Stomach (tissue), 9 donors: ENCODE results near the gene ZNF587. TPM values are rescaled to one million over a fixed set of nuclear protein-coding genes. Genes with fewer than 3 reads are reported as not detected.
"Not testable (repeated sequence)": the region's sequence is repeated elsewhere in the genome, so short reads cannot be mapped to it uniquely, and the experiment has no call there.

Source experiments
- DNase-seq, 2 donors: peaks; one replicate each; pipeline versions ENCODE4 v3.0.0 to v3.0.0-alpha.2; 2013 to 2019
- H3K27ac ChIP-seq, 5 donors: fragments of 200-600 bp in 4 of 5; sonication (generic) in 4 of 5; one replicate each; pipeline ENCODE4 v1.5.1; 2013 to 2019; ENCODE audit warnings: mild to moderate bottlenecking in 1 of 5, moderate library complexity in 1 of 5
- H3K27me3 ChIP-seq, 3 donors: fragments of 200-600 bp; sonication (generic); one replicate each; pipeline ENCODE4 v1.5.1; 2017 to 2019; ENCODE audit warnings: mixed run types in 1 of 3
- H3K36me3 ChIP-seq, 4 donors: fragments of 200-600 bp; sonication (generic); 1 replicate in 3 of 4; 2 replicates in 1 of 4; pipeline ENCODE4 v1.5.1; 2016 to 2019
- H3K4me1 ChIP-seq, 4 donors: fragments of 200-600 bp; sonication (generic); one replicate each; pipeline ENCODE4 v1.5.1; 2016 to 2019
- H3K4me3 ChIP-seq, 4 donors: fragments of 200-600 bp; sonication (generic) in 3 of 4; one replicate each; pipeline ENCODE4 v1.5.1; 2016 to 2019; ENCODE audit warnings: mild to moderate bottlenecking in 1 of 4
- H3K9me3 ChIP-seq, 4 donors: fragments of 200-600 bp; sonication (generic); one replicate each; pipeline ENCODE4 v1.5.1; 2016 to 2019
- CTCF ChIP-seq, 7 experiments: fragments of 450-650 bp in 4 of 7; fragments of 200-600 bp in 3 of 7; sonication (generic) in 3 of 7; IDR thresholded peaks; one replicate each; pipeline ENCODE4 v1.5.1; 2016 to 2019; ENCODE audit warnings: antibody characterized with exemption in 7 of 7, control low read depth in 2 of 7, mild to moderate bottlenecking in 1 of 7
- EP300 ChIP-seq: sonication (generic); formaldehyde crosslinking; IDR thresholded peaks from one replicate; pipeline ENCODE4 v1.6.1; 2017; ENCODE audit warnings: antibody characterized with exemption
- POLR2A ChIP-seq, 4 donors: fragments of 450-650 bp; IDR thresholded peaks; one replicate each; pipeline ENCODE4 v1.6.1; 2016; ENCODE audit warnings: antibody characterized with exemption in 4 of 4, control low read depth in 2 of 4, mild to moderate bottlenecking in 1 of 4, moderate library complexity in 1 of 4
- POLR2AphosphoS5 ChIP-seq, 3 donors: sonication (generic); formaldehyde crosslinking; IDR thresholded peaks; one replicate each; pipeline ENCODE4 v1.6.1; 2016; ENCODE audit warnings: antibody characterized with exemption in 3 of 3
- WGBS, 5 donors: extraction: QIAGEN DNeasy Blood & Tissue Kit in 3 of 5; methylation state at CpG; one replicate each; pipeline versions ENCODE4 v1.1.5 to v1.1.7; 2013 to 2018; 5-methylcytosine and 5-hydroxymethylcytosine counted together
- intact Hi-C: fragments of 100-400 bp; cut with DNase I; formaldehyde crosslinking; loops from one replicate; pipeline ENCODE4 v1.15.1; 2023; ENCODE audit warnings: low total_unique reads
- polyA plus RNA-seq, 3 donors: library from polyadenylated mRNA; stranded (reverse); fragments of 200-250 nt; gene quantifications; one replicate each; pipeline ENCODE4 v1.2.3, GENCODE V29; 2013
- total RNA-seq, 5 donors: library from RNA; depleted of rRNA; stranded (reverse); fragments of >200 nt; gene quantifications; one replicate each; pipeline versions ENCODE4 v1.1.0 to v1.2.3, GENCODE V29; 2014 to 2016
- donor health status: healthy with polysubstance abuse.
- donor health status: Bipolar disorder and iron deficiency.
- donor health status: healthy.

Gene ZNF587
- total and polyA plus RNA-seq, 8 donors, result 2.7 to 52.7 (median 22.1) TPM

- Histone ChIP-seq H3K4me3 (no peak overlapping the region), H3K27ac (no peak overlapping the region), H3K27me3 (no peaks in the 10 kb centered on the region), H3K9me3 (peaks cover 69 to 99% (median 92%) of the 10 kb centered on the region in 4 donors), H3K36me3 (peaks cover 50 to 62% (median 58%) of the 10 kb centered on the region in 4 donors), H3K4me1 (no peaks in the 10 kb centered on the region)
- no peak for DNase-seq
- no peak for TF ChIP-seq CTCF (IDR thresholded peaks at IDR 0.05)
- no peak for TF ChIP-seq EP300
- no peak for TF ChIP-seq POLR2A (IDR thresholded peaks at IDR 0.05)
- no peak for TF ChIP-seq POLR2AphosphoS5 (IDR thresholded peaks at IDR 0.05)
- 95 to 97% (median 96%) methylated on average over 7 of the region's 7 CpGs for WGBS, 5 donors
- intact Hi-C loops, result no loop called here
Measured at GRCh38 chr19:57867868-57868492, 18.3 kb downstream of the ZNF587 start.

GRCh38 chr19:57869655-57870054 is 20.0 kb downstream of the ZNF587 start:
- 92 to 99% (median 96%) methylated on average over 5 to 6 of the region's 6 CpGs for WGBS, 5 donors
- H3K9me3 ChIP-seq, result peaks cover 81 to 100% (median 94%) of the 10 kb centered on the region in 4 donors
- H3K27me3 ChIP-seq, H3K27ac ChIP-seq, H3K4me3 ChIP-seq, DNase-seq, H3K4me1 ChIP-seq, intact Hi-C loops: not testable (repeated sequence)
- H3K36me3 ChIP-seq, result peaks cover 41 to 60% (median 50%) of the 10 kb centered on the region in 4 donors

- intact Hi-C loops, result no loop called here
- H3K4me1 ChIP-seq, result no peaks in the 10 kb centered on the region
- no peak overlapping the region for H3K27ac ChIP-seq
- TF ChIP-seq EP300 (no peak), POLR2AphosphoS5 (IDR thresholded peaks at IDR 0.05) (no peak), CTCF (IDR thresholded peaks at IDR 0.05) (no peak), POLR2A (IDR thresholded peaks at IDR 0.05) (no peak)
- WGBS, 5 donors, result 90 to 98% (median 92%) methylated on average over 2 of the region's 2 CpGs
- H3K36me3 ChIP-seq, result peaks cover 36 to 57% (median 45%) of the 10 kb centered on the region in 4 donors
- DNase-seq, result no peak
- no peak overlapping the region for H3K4me3 ChIP-seq
- H3K9me3 ChIP-seq, result peaks cover 82 to 98% (median 92%) of the 10 kb centered on the region in 4 donors
- no peaks in the 10 kb centered on the region for H3K27me3 ChIP-seq
Measured at GRCh38 chr19:57870225-57870624, 20.6 kb downstream of the ZNF587 start.

- Histone ChIP-seq H3K4me3 (no peak overlapping the region), H3K4me1 (no peaks in the 10 kb centered on the region), H3K27ac (no peak overlapping the region), H3K9me3 (peaks cover 82 to 98% (median 89%) of the 10 kb centered on the region in 4 donors), H3K36me3 (peaks cover 21 to 57% (median 35%) of the 10 kb centered on the region in 4 donors), H3K27me3 (no peaks in the 10 kb centered on the region)
- TF ChIP-seq CTCF (IDR thresholded peaks at IDR 0.05) (no peak), POLR2A (IDR thresholded peaks at IDR 0.05) (no peak), POLR2AphosphoS5 (IDR thresholded peaks at IDR 0.05) (no peak), EP300 (no peak)
- intact Hi-C loops, result no loop called here
- DNase-seq, result no peak
Measured at GRCh38 chr19:57872450-57872849, 22.8 kb downstream of the ZNF587 start.

- peaks cover 72 to 96% (median 86%) of the 10 kb centered on the region in 4 donors for H3K9me3 ChIP-seq
- H3K4me3 ChIP-seq, result not testable (repeated sequence)
Measured at GRCh38 chr19:57873883-57874799, 24.5 kb downstream of the ZNF587 start.

More at GRCh38 chr19:57873883-57874799, 24.5 kb downstream of the ZNF587 start:
- H3K27me3 ChIP-seq, H3K4me1 ChIP-seq, H3K27ac ChIP-seq, intact Hi-C loops, DNase-seq: not testable (repeated sequence)
- WGBS, 5 donors, result 92 to 97% (median 95%) methylated on average over 8 of the region's 8 CpGs
- H3K36me3 ChIP-seq, result peaks cover 10 to 56% (median 33%) of the 10 kb centered on the region in 4 donors
